Testis (tissue), 2 donors: Measurements from ENCODE around the gene GAS1.

Experiments used
- POLR2A ChIP-seq: fragments of 450-650 bp; IDR thresholded peaks from one replicate; pipeline ENCODE4 v1.6.1; 2017; ENCODE audit warnings: antibody characterized with exemption, mild to moderate bottlenecking, moderate library complexity
- TF ChIP-seq, protein P1 (sequence below), 3 experiments: fragments of 450-650 bp in 2 of 3; fragments of 200-600 bp in 1 of 3; sonication (generic) in 1 of 3; IDR thresholded peaks; one replicate each; pipeline ENCODE4 v1.5.1; 2016 to 2019; ENCODE audit warnings: antibody characterized with exemption in 3 of 3, mild to moderate bottlenecking in 2 of 3, moderate library complexity in 1 of 3

DNA sequence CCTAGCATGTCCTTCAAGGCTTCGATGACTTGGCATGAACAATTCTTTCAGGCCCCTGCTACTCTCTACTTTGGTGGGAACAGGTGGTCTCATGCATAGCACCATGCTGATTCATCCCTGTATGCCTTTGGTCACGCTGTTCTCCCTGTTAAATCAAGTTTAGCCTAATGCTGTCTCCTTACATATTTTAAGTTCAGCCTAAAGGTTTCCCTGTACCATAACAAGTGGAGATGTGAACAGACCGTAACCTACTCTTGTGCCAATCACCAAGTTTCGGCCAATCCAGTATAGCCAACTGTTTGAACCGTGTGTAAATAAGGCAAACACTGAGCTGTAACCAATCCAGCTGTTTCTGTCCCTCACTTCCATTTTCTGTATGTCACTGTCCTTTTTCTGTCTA, 8.0 kb downstream of the GAS1 start:
- TF ChIP-seq, protein P1, sequence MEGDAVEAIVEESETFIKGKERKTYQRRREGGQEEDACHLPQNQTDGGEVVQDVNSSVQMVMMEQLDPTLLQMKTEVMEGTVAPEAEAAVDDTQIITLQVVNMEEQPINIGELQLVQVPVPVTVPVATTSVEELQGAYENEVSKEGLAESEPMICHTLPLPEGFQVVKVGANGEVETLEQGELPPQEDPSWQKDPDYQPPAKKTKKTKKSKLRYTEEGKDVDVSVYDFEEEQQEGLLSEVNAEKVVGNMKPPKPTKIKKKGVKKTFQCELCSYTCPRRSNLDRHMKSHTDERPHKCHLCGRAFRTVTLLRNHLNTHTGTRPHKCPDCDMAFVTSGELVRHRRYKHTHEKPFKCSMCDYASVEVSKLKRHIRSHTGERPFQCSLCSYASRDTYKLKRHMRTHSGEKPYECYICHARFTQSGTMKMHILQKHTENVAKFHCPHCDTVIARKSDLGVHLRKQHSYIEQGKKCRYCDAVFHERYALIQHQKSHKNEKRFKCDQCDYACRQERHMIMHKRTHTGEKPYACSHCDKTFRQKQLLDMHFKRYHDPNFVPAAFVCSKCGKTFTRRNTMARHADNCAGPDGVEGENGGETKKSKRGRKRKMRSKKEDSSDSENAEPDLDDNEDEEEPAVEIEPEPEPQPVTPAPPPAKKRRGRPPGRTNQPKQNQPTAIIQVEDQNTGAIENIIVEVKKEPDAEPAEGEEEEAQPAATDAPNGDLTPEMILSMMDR (IDR thresholded peaks at IDR 0.05) = no peak
- no peak for TF ChIP-seq POLR2A
